Activated CD4-positive, alpha-beta T cell treated with anti-CD3 and anti-CD28 coated beads for 36 hours (primary cell): ENCODE results near the gene RUBCN. TPM values are rescaled to one million over a fixed set of nuclear protein-coding genes. Genes with fewer than 3 reads are reported as not detected.
A peak's percentile ranks its signal among the peaks of the same experiment; 100 is the strongest.

Experiments
- ATAC-seq: fragments of 200-7000 bp; cut with Tn5 transposase; one replicate; pipeline ENCODE4 v1.10.0; 2021; ENCODE audit warnings: mild to moderate bottlenecking, moderate library complexity
- CTCF ChIA-PET: fragments of 350-600 bp; sonication (Branson Sonifier 250); formaldehyde crosslinking; loops from one replicate; lab custom pipeline; 2021; ENCODE audit warnings: antibody characterized with exemption; lab: Charles Lee
- POLR2A ChIA-PET: fragments of 350-600 bp; sonication (Branson Sonifier 250); formaldehyde crosslinking; loops from one replicate; lab custom pipeline; 2021; ENCODE audit warnings: antibody characterized with exemption, inconsistent platforms; lab: Charles Lee
- DNase-seq: peaks from one replicate; pipeline ENCODE4 v3.0.0-alpha.2; 2020
- H3K27ac Mint-ChIP-seq: one replicate; pipeline ENCODE4 v1.8.0; 2021; ENCODE audit warnings: mixed read lengths
- H3K27me3 Mint-ChIP-seq: one replicate; pipeline ENCODE4 v1.8.0; 2021; ENCODE audit warnings: mixed read lengths
- H3K36me3 Mint-ChIP-seq: one replicate; pipeline ENCODE4 v1.8.0; 2021; ENCODE audit warnings: low read depth, mixed read lengths
- H3K4me1 Mint-ChIP-seq: one replicate; pipeline ENCODE4 v1.8.0; 2021; ENCODE audit warnings: mixed read lengths
- H3K4me3 Mint-ChIP-seq: one replicate; pipeline ENCODE4 v1.8.0; 2021; ENCODE audit warnings: mild to moderate bottlenecking, moderate library complexity, mixed read lengths
- H3K9me3 Mint-ChIP-seq: one replicate; pipeline ENCODE4 v1.8.0; 2021; ENCODE audit warnings: low read depth, mixed read lengths
- intact Hi-C, 2 experiments: fragments of 100-400 bp; cut with DNase I in 1 of 2; cut with micrococcal nuclease in 1 of 2; formaldehyde crosslinking; loops; one replicate each; pipeline versions ENCODE4 v1.14.2 to v1.15.1; 2022 to 2024; cut with DNase I, micrococcal nuclease
- total RNA-seq, 2 experiments: library from RNA; stranded (reverse); gene quantifications; one replicate each; pipeline ENCODE4 v1.2.3, GENCODE V29; 2021

RUBCN gene
- 10 to 100 TPM; 22.7 to 23.4 TPM for total RNA-seq

DNA sequence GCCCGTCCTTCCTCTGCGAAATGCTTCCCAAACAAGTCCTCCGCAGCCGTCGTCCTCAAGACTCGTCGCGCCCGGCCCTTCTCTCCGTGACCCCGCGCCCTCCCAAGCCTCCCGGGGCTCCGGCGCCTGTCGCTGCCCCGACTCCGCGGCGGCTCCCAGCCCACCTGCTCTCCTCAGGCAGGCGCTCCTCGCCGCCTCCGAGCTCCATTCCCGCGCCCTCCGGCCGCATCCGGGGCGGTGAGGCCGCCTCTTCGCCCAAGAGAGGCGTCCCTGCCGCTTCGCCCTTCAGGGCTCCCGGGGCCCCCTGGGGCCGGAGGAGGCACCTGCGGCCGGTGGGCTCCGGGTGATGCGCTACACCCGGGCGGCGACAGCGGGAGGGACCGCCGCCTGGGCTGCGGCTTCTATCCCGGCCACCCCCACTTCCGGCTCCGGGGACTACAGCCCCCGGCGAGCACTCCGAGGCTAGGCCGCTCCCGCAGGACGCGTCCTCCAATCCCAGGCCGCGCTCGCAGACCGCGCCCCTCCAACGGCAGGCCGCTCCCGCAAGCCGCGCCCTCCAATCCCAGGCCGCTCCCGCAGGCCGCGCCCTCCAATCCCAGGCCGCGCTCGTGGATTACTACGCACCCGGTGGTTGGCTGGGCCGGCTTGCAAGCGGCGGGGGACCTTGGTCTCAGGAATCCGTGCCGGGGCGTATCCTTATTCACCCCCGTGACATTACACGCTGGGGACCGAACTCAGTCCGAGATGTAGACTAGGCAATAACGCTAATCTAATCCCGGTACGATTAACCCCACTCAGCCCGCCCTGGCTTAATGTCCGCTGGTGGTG, at the start of gene RUBCN:
Gene RUBCN, minus strand, starts transcription at position 414 of the 828 bp plus-strand sequence. Its CDS starts 185 bp downstream, at position 229.
- ATAC-seq (peak; percentile 97), DNase-seq (peak; percentile 97)
- Mint-ChIP-seq H3K4me1 (peaks cover 32% of the 10 kb centered on the region), H3K4me3 (peak within 1 kb of the TSS; percentile 85), H3K36me3 (peaks cover 7% of the 10 kb centered on the region), H3K27me3 (no peaks in the 10 kb centered on the region), H3K27ac (peak within 1 kb of the TSS; percentile 95), H3K9me3 (no peaks in the 10 kb centered on the region)
- intact Hi-C loops = loop anchor here (1.0 to 5.0 kb wide), 10 partner anchors 13 to 439 kb away; partner anchors contain the start of genes FYTTD1 (in 2 of the 2), DLG1 (in 1 of the 2), LMLN (in 1 of the 2) and LRCH3 (in 1 of the 2)
- ChIA-PET CTCF (interaction anchor here (0.5 to 1.8 kb wide), 2 partner anchors 22 to 146 kb away, joined by 5 to 7 read pairs; no protein-coding TSS in a partner anchor), POLR2A (interaction anchor here (0.9 to 1.3 kb wide), 2 partner anchors 17 to 24 kb away, joined by 3 to 8 read pairs; no protein-coding TSS in a partner anchor)

DNA sequence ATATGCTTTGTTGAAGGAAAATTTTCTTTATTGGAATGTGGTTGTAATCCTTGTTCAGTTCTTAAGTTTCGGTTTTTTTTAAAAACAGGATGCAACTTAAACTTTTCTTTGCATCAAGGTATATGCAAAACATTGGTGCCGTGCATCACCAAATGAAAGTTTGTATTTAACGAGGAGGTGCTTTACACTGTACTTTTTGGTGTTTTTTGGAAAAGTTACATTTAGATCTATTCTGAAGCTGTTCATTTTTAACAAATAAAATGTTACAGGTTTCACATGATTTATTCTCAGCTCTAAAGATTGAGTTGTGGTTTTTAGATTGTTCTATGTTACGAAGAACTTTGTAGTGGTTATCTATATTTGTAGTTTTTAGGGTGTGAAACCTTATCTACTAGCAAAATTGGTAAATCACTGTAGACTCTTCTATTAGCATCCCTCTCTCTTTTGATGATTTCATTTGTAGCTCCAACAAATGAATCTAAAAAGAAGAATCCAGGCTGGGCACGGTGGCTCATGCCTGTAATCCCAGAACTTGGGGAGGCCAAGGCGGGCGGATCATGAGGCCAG, 47.4 kb upstream of the RUBCN start:
- H3K27ac Mint-ChIP-seq = no peak overlapping the region
- intact Hi-C loops = no loop called here
- no peak for ATAC-seq
- no peaks in the 10 kb centered on the region for H3K9me3 Mint-ChIP-seq
- H3K36me3 Mint-ChIP-seq = peaks cover 15% of the 10 kb centered on the region
- peaks cover 12% of the 10 kb centered on the region for H3K4me1 Mint-ChIP-seq
- ChIA-PET POLR2A (no interaction called here), CTCF (interaction anchor here (0.9 to 2.0 kb wide), 4 partner anchors 12 to 596 kb away, joined by 3 to 8 read pairs (median 4); no protein-coding TSS in a partner anchor)
- no peaks in the 10 kb centered on the region for H3K27me3 Mint-ChIP-seq
- no peak for DNase-seq
- no peak overlapping the region for H3K4me3 Mint-ChIP-seq

DNA sequence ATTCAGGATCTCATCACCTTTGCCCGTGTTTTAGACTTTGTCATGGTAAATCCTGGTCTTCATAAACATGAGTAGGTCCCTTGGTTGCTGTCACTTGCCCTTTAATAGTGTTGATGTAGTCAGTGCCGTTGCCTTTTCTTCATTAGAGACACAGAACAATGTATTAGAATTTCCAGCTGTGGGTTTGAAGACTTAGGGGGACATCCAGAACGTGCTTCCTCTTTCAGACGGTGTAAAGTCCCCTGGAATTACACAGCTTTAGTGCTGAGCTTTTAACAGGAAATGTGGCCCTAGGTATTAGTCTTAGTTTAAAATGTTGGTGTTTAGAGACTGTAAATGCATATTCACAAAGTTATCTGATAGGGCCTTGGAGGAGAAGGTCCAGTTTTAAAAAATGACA, 45.5 kb upstream of the RUBCN start:
- H3K27me3 Mint-ChIP-seq = no peaks in the 10 kb centered on the region
- no peaks in the 10 kb centered on the region for H3K9me3 Mint-ChIP-seq
- POLR2A ChIA-PET = no interaction called here
- DNase-seq = no peak
- H3K4me1 Mint-ChIP-seq = peaks cover 7% of the 10 kb centered on the region
- H3K27ac Mint-ChIP-seq = peak overlapping the region; percentile 2
- intact Hi-C loops = no loop called here
- H3K36me3 Mint-ChIP-seq = peaks cover 21% of the 10 kb centered on the region
- no peak overlapping the region for H3K4me3 Mint-ChIP-seq
- no peak for ATAC-seq
- CTCF ChIA-PET = interaction anchor here (0.7 kb wide), 1 partner anchor 225 kb away, joined by 4 read pairs; no protein-coding TSS in a partner anchor

DNA sequence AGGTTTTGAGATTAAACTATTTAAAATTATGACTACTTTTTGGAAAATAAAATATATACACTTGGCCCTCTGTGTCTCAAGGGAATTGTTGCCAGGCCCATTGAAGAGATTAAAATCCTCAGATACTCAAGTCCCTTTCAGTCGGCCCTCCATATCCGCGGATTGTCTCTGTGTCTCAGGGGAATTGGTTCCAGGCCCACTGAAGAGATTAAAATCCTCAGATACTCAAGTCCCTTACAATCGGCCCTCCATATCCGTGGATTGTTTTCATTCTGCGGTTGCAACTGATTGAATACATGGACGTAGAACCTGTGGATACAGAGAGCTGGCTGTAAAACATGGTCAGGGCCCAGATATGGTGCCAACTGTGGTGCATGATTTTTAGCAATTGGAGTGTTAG, 38.6 kb upstream of the RUBCN start:
- ChIA-PET CTCF (no interaction called here), POLR2A (no interaction called here)
- Mint-ChIP-seq H3K27me3 (no peaks in the 10 kb centered on the region), H3K36me3 (peaks cover 34% of the 10 kb centered on the region), H3K4me3 (no peak overlapping the region), H3K4me1 (no peaks in the 10 kb centered on the region), H3K9me3 (no peaks in the 10 kb centered on the region), H3K27ac (no peak overlapping the region)
- intact Hi-C loops = no loop called here
- DNase-seq (no peak), ATAC-seq (no peak)

DNA sequence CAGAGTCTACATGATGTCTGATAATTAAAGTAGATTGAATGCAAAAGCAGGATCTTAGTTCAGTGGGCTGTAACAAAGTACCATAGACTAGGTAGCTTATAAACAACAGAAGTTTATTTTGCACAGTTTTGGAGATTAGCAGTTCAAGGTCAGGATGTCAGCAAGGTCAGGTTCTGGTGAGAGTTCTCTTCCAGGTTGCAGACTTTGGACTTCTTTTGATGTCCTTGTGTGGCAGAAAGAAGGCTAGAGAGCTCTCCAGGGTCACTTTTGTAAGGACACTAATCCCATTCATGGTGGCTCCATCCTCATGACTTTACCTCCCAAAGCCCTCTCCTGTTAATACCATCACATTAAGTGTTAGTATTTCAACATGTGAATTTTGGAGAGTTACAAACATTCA, 25.1 kb upstream of the RUBCN start:
- DNase-seq (no peak), ATAC-seq (no peak)
- ChIA-PET CTCF (interaction anchor here (0.7 kb wide), 1 partner anchor 172 kb away, joined by 4 read pairs; no protein-coding TSS in a partner anchor), POLR2A (no interaction called here)
- Mint-ChIP-seq H3K36me3 (peaks cover 5% of the 10 kb centered on the region), H3K4me3 (no peak overlapping the region), H3K27ac (no peak overlapping the region), H3K9me3 (no peaks in the 10 kb centered on the region), H3K27me3 (no peaks in the 10 kb centered on the region), H3K4me1 (no peaks in the 10 kb centered on the region)
- intact Hi-C loops = no loop called here

DNA sequence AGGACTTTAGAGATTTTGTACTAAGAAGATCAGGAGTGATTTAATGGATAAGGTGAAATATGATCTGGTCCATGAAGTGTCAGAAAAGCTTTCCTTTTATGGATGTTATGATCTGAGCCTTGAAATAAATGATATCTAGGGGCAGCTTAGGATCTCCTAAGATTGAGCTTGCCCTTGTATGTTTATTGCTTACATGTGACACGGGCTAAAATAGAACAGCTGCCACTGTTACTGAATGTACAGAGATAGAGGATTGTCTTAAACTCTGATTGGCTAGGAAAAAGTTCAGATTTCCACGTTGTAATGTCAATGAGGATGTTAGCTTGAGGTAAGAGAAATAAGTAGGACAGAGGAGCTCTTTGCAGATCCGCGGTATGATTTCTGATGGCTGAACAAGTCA, 21.8 kb upstream of the RUBCN start:
- H3K27ac Mint-ChIP-seq = no peak overlapping the region
- H3K9me3 Mint-ChIP-seq = no peaks in the 10 kb centered on the region
- POLR2A ChIA-PET = no interaction called here
- no peak overlapping the region for H3K4me3 Mint-ChIP-seq
- H3K36me3 Mint-ChIP-seq = no peaks in the 10 kb centered on the region
- intact Hi-C loops = no loop called here
- ATAC-seq (no peak), DNase-seq (no peak)
- H3K4me1 Mint-ChIP-seq = peaks cover 19% of the 10 kb centered on the region
- H3K27me3 Mint-ChIP-seq = no peaks in the 10 kb centered on the region
- CTCF ChIA-PET = no interaction called here

DNA sequence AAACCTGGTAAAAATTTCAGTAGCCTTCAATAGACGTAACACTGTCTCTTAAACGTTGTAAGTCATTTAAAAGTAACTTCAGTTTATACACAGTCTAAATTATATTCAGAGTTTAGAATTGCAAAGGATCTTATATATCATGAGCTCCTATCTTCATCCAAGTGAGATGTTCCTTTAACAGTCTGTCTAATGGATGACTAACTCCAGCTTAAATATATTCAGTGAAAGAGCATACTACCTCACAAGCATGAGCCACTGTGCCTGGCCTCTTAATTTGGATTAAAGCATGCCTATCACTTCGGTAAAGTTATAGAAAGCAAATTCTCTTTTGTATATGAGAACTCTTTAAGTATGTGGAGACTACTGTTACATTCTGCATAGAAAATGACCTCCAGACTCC, 20.0 kb upstream of the RUBCN start:
- ChIA-PET POLR2A (no interaction called here), CTCF (no interaction called here)
- ATAC-seq (no peak), DNase-seq (no peak)
- intact Hi-C loops = no loop called here
- H3K36me3 Mint-ChIP-seq = no peaks in the 10 kb centered on the region
- H3K27ac Mint-ChIP-seq = no peak overlapping the region
- H3K27me3 Mint-ChIP-seq = no peaks in the 10 kb centered on the region
- H3K9me3 Mint-ChIP-seq = no peaks in the 10 kb centered on the region
- H3K4me3 Mint-ChIP-seq = no peak overlapping the region
- H3K4me1 Mint-ChIP-seq = peaks cover 34% of the 10 kb centered on the region

DNA sequence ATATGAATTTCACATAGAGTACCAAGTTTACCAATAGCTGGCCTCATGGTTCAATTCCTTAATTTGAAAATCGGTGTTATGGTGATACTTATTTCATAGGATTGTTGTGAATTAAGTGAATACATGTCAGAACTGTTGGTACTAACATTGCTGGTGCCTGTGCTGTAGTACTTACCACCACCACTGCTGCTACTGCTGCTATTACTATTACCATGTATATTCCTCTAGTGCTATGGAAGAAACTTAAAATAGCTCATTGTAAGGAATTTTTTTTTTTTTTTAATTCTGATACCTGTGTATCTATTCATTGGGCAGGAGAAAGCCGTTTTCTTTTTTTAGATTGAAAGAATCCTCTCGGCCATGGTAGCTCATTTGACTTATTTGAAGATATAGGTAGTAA, 16.6 kb upstream of the RUBCN start:
- Mint-ChIP-seq H3K27me3 (no peaks in the 10 kb centered on the region), H3K36me3 (no peaks in the 10 kb centered on the region), H3K27ac (peak overlapping the region; percentile 37), H3K4me1 (peaks cover 48% of the 10 kb centered on the region), H3K9me3 (no peaks in the 10 kb centered on the region), H3K4me3 (no peak overlapping the region)
- ChIA-PET CTCF (interaction anchor here (0.6 to 1.9 kb wide), 7 partner anchors 12 to 45 kb away, joined by 3 to 4 read pairs (median 3); partner anchors contain the start of gene LRCH3), POLR2A (no interaction called here)
- DNase-seq (no peak), ATAC-seq (no peak)
- intact Hi-C loops = loop anchor here in 1 of 2 experiments (5.0 kb wide), 1 partner anchor 39 kb away; the partner anchor contains the start of gene LRCH3

DNA sequence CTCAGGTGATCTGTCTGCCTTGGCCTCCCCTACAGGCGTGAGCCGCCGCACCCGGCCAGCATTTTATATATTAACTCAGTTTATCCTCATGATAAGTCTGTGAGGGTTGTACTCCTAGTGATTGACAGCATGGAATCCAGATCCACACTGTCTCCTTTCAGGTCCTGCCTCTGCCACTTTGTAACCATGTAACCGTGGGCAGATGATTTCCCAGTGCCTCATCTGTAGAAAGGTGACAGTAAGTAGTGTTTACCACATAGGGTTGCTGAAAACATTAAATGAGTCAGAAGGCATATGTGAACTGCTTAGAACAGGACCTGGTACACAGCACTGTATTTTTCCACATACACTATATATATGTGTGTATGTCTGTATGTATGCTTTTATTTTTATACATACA, 15.4 kb upstream of the RUBCN start:
- Mint-ChIP-seq H3K36me3 (no peaks in the 10 kb centered on the region), H3K4me3 (peak overlapping the region; percentile 73), H3K9me3 (no peaks in the 10 kb centered on the region), H3K27ac (peak overlapping the region; percentile 78), H3K4me1 (peaks cover 48% of the 10 kb centered on the region), H3K27me3 (no peaks in the 10 kb centered on the region)
- POLR2A ChIA-PET = no interaction called here
- ATAC-seq (peak; percentile 47), DNase-seq (peak; percentile 53)
- CTCF ChIA-PET = no interaction called here
- intact Hi-C loops = loop anchor here in 1 of 2 experiments (5.0 kb wide), 1 partner anchor 40 kb away; the partner anchor contains the start of gene LRCH3

DNA sequence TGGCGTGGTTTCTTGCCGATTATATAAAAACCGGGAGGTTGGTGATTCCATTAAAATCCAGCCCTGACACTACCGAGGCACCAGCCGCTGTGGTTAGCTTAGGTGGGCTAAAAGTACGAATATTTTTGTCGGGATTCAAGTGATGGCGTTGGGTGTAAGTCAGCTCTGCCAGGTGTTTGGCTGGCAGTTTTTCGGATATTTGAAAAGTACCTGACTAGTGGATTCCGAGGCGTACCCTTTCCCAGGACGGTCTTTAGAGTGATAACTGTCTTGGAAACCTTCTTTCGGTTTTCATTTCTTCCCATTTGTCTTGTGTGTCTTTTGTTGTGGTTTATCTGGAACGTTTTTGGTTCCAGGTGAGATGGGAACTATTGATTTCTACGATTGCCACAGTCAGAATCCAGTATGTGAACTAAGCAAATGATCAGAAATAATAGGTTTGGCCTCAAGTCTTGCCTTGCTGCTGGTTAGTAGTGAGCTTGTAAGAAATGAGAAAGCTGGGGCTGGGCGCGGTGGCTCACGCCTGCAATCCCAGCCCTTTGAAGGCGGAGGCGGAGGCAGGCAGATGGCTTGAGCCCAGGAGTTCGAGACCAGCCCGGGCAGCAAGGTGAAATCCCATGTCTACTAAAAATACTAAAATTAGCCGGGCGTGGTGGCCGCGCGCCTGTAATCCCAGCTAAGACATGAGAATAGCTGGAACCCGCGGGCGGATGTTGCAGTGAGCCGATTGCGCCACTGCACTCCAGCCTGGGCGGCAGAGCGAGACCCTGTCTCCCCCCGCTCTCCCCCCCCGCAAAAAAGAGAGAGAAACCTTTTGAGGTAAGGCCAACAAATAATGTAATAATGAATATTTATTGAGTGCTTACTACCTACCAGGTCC, 14.4 kb upstream of the RUBCN start:
- Mint-ChIP-seq H3K27me3 (no peaks in the 10 kb centered on the region), H3K27ac (peak overlapping the region; percentile 87)
- no peak for ATAC-seq

More for the DNA sequence above, 14.4 kb upstream of the RUBCN start:
- POLR2A ChIA-PET = interaction anchor here (0.6 to 0.7 kb wide), 2 partner anchors 40 to 1108 kb away, joined by 3 to 5 read pairs; no protein-coding TSS in a partner anchor
- Mint-ChIP-seq H3K4me1 (peaks cover 45% of the 10 kb centered on the region), H3K4me3 (peak overlapping the region; percentile 89), H3K36me3 (no peaks in the 10 kb centered on the region), H3K9me3 (no peaks in the 10 kb centered on the region)
- peak; percentile 73 for DNase-seq
- intact Hi-C loops = loop anchor here (2.0 to 5.0 kb wide), 2 partner anchors 41 to 196 kb away; partner anchors contain the start of genes BDH1 (in 1 of the 2) and LRCH3 (in 1 of the 2)
- CTCF ChIA-PET = interaction anchor here (0.7 to 0.8 kb wide), 3 partner anchors 11 to 137 kb away, joined by 3 to 4 read pairs (median 4); no protein-coding TSS in a partner anchor
